Panc1 (cell line): ENCODE data around the gene TRIM61. TPM values are rescaled to one million over a fixed set of nuclear protein-coding genes. Genes with fewer than 3 reads are reported as not detected.

Source experiments
- ATAC-seq: fragments of 200-7000 bp; cut with Tn5 transposase; 2 replicates; pipeline ENCODE4 v1.9.1; 2020; ENCODE audit warnings: mild to moderate bottlenecking, moderate library complexity
- BruUV-seq: library from RNA; stranded (reverse); fragments of 400-500 nt; replicated peaks from 2 replicates; lab custom pipeline; 2021; lab: Mats Ljungman, UMichigan
- CTCF ChIA-PET: fragments of 300-600 bp; sonication (Branson Sonifier 250); formaldehyde crosslinking; loops from one replicate; lab custom pipeline; 2022; ENCODE audit warnings: antibody characterized with exemption; lab: Charles Lee
- POLR2A ChIA-PET: fragments of 300-600 bp; sonication (Branson Sonifier 250); formaldehyde crosslinking; loops from one replicate; lab custom pipeline; 2022; ENCODE audit warnings: antibody characterized with exemption; lab: Charles Lee
- DNase-seq: peaks from one replicate; pipeline ENCODE4 v3.0.0-alpha.2; 2010; ENCODE audit warnings: low read depth, low spot score
- H3K27ac ChIP-seq: 2 replicates; pipeline ENCODE4 v1.5.1; 2011; ENCODE audit warnings: mild to moderate bottlenecking, low read length, inconsistent platforms
- H3K27me3 ChIP-seq: fragments of 200-500 bp; sonication (Bioruptor generic); 2 replicates; pipeline ENCODE4 v1.6.0; 2014; ENCODE audit warnings: low read length, inconsistent platforms; ENCODE audit not compliant: control insufficient read depth, insufficient read depth
- H3K36me3 ChIP-seq: fragments of 200-500 bp; sonication (Bioruptor generic); 2 replicates; pipeline ENCODE4 v1.5.1; 2014; ENCODE audit warnings: inconsistent platforms, mild to moderate bottlenecking, low read length, moderate library complexity; ENCODE audit not compliant: control insufficient read depth, insufficient read depth
- H3K4me1 ChIP-seq: 2 replicates; pipeline ENCODE4 v1.5.1; 2011; ENCODE audit warnings: inconsistent platforms, mild to moderate bottlenecking, low read length, moderate library complexity; ENCODE audit not compliant: control insufficient read depth, insufficient read depth
- H3K4me3 ChIP-seq, 2 experiments: 2 replicates each; pipeline ENCODE4 v1.5.1; 2011 to 2012; ENCODE audit warnings: low read depth in 2 of 2, low read length in 2 of 2, mild to moderate bottlenecking in 2 of 2, inconsistent platforms in 1 of 2, moderate library complexity in 1 of 2
- H3K9me3 ChIP-seq: fragments of 200-500 bp; sonication (Bioruptor generic); 2 replicates; pipeline ENCODE4 v1.5.1; 2014; ENCODE audit warnings: low read depth, mild to moderate bottlenecking, inconsistent platforms, low read length, moderate library complexity; ENCODE audit not compliant: control insufficient read depth, insufficient read depth
- POLR2AphosphoS5 ChIP-seq: IDR thresholded peaks from 2 replicates; pipeline ENCODE4 v1.6.1; 2012; ENCODE audit warnings: mild to moderate bottlenecking, low read depth, low read length, moderate library complexity
- SIN3A ChIP-seq: IDR thresholded peaks from 2 replicates; pipeline ENCODE4 v1.6.1; 2012; ENCODE audit warnings: low read depth, mild to moderate bottlenecking, low read length, moderate library complexity, borderline replicate concordance; ENCODE audit not compliant: insufficient read depth
- TCF7L2 ChIP-seq: IDR thresholded peaks from 2 replicates; pipeline ENCODE4 v1.6.1; 2011; ENCODE audit warnings: mild to moderate bottlenecking, low read depth, low read length, inconsistent platforms
- in situ Hi-C: cut with HindIII; loops from 2 replicates; pipeline ENCODE4 v1.10.0; 2016; ENCODE audit warnings: low sequenced_read_pairs, low pct_unique_long_range_greater_than_20kb
- intact Hi-C: fragments of 100-400 bp; cut with micrococcal nuclease; formaldehyde crosslinking; loops from one replicate; pipeline ENCODE4 v1.10.0; 2022; ENCODE audit not compliant: unreplicated experiment
- total RNA-seq: library from RNA; stranded (reverse); gene quantifications from one replicate; pipeline ENCODE4 v1.2.1, GENCODE V29; 2021; ENCODE audit not compliant: unreplicated experiment
- TF ChIP-seq, protein P1 (sequence below), 2 experiments: IDR thresholded peaks; 2 replicates each; pipeline ENCODE4 v1.6.1; 2011 to 2012; ENCODE audit warnings: low read depth in 2 of 2, control low read depth in 1 of 2, low read length in 1 of 2, mild to moderate bottlenecking in 1 of 2, moderate library complexity in 1 of 2; ENCODE audit not compliant: insufficient read depth in 1 of 2
- TF ChIP-seq, protein P2 (sequence below): fragments of 450-650 bp; IDR thresholded peaks from 2 replicates; pipeline ENCODE4 v1.5.1; 2017; ENCODE audit warnings: mild to moderate bottlenecking

Gene TRIM61
- total RNA-seq, 1 experiment from 2014 or later: not detected

DNA sequence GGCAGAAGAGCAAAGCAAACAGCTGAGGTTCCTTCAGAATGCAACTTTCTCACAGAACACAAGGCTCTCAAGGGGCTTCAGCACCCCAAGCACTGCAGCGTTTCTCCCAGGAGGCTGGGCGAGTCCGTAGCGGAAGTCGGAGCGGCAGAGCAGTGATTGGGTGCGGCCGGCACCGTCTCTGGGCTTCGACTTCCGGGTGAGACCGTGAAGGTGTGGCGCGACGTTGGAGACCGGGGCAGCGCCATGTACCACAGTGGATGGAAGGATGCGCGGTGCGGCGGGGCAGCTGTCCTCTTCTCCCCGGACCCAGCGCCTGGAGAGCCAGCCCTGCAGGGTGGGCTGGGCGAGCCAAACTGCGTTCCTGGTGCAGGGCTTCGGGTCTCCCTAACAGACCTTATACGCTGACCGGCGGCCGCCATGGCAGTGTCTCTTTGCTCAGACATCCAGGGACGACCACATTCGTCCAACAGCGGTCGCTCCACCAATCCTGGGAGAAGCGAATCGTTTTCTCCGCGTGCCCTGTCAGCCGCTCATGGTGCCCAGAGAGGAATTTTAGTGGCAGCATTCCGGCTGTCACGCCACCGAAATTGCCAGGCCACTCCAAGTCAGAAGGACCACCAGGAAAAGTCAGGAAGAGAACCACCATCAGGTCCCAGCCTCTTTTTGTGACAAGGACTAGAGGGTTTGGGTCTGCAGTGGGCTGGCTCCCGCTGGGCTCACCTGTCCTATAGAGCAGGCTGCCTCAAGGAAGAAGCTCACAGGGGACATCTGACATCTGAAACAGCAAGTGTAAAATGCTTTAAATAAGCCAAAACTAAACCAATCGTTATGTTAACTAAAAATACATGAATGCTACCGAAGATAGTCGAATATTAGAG lies 20.5 kb downstream of the TRIM61 start:
- peak; percentile 100 for ATAC-seq
- ChIA-PET CTCF (no interaction called here), POLR2A (no interaction called here)
- no peaks in the 10 kb centered on the region for H3K27me3 ChIP-seq
- H3K4me3 ChIP-seq: peak overlapping the region; percentile 65 to 70
- H3K36me3 ChIP-seq: no peaks in the 10 kb centered on the region
- in situ Hi-C loops: no loop called here
- H3K27ac ChIP-seq: peak overlapping the region; percentile 81
- no peaks in the 10 kb centered on the region for H3K9me3 ChIP-seq
- DNase-seq: peak; percentile 13
- peaks cover 4% of the 10 kb centered on the region; the same call in 1 of the 2 replicates for H3K4me1 ChIP-seq
- TF ChIP-seq POLR2AphosphoS5 (peak; percentile 67), TCF7L2 (no peak), SIN3A (0 out of 2 replicates have a peak, but pooled peaks have one; percentile 29)
- TF ChIP-seq, protein P1, sequence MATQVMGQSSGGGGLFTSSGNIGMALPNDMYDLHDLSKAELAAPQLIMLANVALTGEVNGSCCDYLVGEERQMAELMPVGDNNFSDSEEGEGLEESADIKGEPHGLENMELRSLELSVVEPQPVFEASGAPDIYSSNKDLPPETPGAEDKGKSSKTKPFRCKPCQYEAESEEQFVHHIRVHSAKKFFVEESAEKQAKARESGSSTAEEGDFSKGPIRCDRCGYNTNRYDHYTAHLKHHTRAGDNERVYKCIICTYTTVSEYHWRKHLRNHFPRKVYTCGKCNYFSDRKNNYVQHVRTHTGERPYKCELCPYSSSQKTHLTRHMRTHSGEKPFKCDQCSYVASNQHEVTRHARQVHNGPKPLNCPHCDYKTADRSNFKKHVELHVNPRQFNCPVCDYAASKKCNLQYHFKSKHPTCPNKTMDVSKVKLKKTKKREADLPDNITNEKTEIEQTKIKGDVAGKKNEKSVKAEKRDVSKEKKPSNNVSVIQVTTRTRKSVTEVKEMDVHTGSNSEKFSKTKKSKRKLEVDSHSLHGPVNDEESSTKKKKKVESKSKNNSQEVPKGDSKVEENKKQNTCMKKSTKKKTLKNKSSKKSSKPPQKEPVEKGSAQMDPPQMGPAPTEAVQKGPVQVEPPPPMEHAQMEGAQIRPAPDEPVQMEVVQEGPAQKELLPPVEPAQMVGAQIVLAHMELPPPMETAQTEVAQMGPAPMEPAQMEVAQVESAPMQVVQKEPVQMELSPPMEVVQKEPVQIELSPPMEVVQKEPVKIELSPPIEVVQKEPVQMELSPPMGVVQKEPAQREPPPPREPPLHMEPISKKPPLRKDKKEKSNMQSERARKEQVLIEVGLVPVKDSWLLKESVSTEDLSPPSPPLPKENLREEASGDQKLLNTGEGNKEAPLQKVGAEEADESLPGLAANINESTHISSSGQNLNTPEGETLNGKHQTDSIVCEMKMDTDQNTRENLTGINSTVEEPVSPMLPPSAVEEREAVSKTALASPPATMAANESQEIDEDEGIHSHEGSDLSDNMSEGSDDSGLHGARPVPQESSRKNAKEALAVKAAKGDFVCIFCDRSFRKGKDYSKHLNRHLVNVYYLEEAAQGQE (IDR thresholded peaks at IDR 0.05; ENCODE audit: insufficient read depth in 1 of 2, low read depth in 2 of 2, low read length in 1 of 2): no peak
- TF ChIP-seq, protein P2, sequence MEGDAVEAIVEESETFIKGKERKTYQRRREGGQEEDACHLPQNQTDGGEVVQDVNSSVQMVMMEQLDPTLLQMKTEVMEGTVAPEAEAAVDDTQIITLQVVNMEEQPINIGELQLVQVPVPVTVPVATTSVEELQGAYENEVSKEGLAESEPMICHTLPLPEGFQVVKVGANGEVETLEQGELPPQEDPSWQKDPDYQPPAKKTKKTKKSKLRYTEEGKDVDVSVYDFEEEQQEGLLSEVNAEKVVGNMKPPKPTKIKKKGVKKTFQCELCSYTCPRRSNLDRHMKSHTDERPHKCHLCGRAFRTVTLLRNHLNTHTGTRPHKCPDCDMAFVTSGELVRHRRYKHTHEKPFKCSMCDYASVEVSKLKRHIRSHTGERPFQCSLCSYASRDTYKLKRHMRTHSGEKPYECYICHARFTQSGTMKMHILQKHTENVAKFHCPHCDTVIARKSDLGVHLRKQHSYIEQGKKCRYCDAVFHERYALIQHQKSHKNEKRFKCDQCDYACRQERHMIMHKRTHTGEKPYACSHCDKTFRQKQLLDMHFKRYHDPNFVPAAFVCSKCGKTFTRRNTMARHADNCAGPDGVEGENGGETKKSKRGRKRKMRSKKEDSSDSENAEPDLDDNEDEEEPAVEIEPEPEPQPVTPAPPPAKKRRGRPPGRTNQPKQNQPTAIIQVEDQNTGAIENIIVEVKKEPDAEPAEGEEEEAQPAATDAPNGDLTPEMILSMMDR: no peak
- BruUV-seq: no TSS peak
- intact Hi-C loops: no loop called here

DNA sequence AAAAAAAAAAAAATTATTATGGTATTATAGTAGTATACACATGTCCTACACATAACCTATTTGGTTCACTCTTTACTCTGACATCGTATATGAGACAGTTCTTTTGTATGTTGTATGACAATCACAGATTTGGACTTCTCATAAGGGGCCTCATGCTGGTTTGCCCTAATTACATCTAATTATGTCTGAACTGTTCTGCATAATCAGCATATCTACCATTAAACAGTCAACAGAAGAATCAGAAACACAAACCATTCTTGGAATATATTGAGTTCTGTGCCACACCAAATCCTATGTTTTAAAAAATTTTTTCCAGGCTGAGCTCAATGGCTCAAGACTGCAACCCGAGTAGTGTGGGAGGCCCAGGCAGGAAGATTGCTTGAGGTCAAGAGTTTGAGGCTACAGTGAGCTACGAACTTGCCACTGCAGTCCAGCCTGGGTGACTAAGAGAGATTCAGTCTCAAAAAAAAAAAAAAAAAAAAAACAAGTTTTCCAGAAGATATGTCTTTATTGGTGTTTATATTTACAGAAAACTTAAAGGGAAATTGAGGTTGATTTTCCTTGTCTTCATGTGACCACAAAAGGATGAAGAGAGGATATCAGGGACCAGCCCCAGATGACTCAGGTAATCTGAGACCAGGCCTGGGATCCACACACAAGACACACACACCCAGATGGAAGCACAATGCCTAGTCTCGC lies 22.2 kb downstream of the TRIM61 start:
- Histone ChIP-seq H3K4me1 (peaks cover 4% of the 10 kb centered on the region; the same call in 1 of the 2 replicates), H3K9me3 (no peaks in the 10 kb centered on the region), H3K27ac (no peak overlapping the region), H3K4me3 (no peak overlapping the region), H3K36me3 (no peaks in the 10 kb centered on the region), H3K27me3 (no peaks in the 10 kb centered on the region)
- DNase-seq (no peak), ATAC-seq (no peak)
- POLR2A ChIA-PET: no interaction called here
- in situ Hi-C loops: no loop called here
- intact Hi-C loops: no loop called here
- no TSS peak for BruUV-seq
- CTCF ChIA-PET: no interaction called here
- no peak for TF ChIP-seq TCF7L2
